Right ventricle myocardium superior (tissue), 1 donor: ENCODE data around the gene NFIC. TPM values are rescaled to one million over a fixed set of nuclear protein-coding genes. Genes with fewer than 3 reads are reported as not detected.

ENCODE experiments used
- ATAC-seq: fragments of 200-7000 bp; cut with Tn5 transposase; one replicate; pipeline ENCODE4 v1.9.1; 2020; ENCODE audit warnings: mild to moderate bottlenecking; ENCODE audit not compliant: poor library complexity
- DNase-seq: peaks from one replicate; pipeline ENCODE4 v3.0.0-alpha.2; 2020
- intact Hi-C: fragments of 100-400 bp; cut with DNase I; formaldehyde crosslinking; loops from one replicate; pipeline ENCODE4 v1.11.2; 2022
- total RNA-seq: library from RNA; stranded (reverse); fragmentation: NEBNext Ultra II Directional; extraction: Animal tissue kit (Norgen Biotek cat#: 25700); gene quantifications from one replicate; pipeline ENCODE4 v1.2.1, GENCODE V29; 2021
- donor health status: DM: no; HTN: yes; CAD: no; lungs with severe emphysema.

Gene NFIC
- total RNA-seq, 1 donor from 2014 or later: 153 TPM

GRCh38 chr19:3467437-3468198 lies 101.2 kb downstream of the NFIC start:
- intact Hi-C loops: no loop called here
- ATAC-seq (no peak), DNase-seq (no peak)

GRCh38 chr19:3468211-3468610 lies 101.8 kb downstream of the NFIC start:
- intact Hi-C loops: no loop called here
- ATAC-seq: no peak
- DNase-seq: no peak

- ATAC-seq (peak; percentile 7), DNase-seq (no peak)
- intact Hi-C loops: loop anchor here (5.0 kb wide), 2 partner anchors 143 to 168 kb away; no protein-coding TSS in a partner anchor
Observed at GRCh38 chr19:3469638-3470499, 103.5 kb downstream of the NFIC start.

GRCh38 chr19:3470500-3471128 lies 104.2 kb downstream of the NFIC start:
- intact Hi-C loops: loop anchor here (5.0 kb wide), 2 partner anchors 143 to 168 kb away; no protein-coding TSS in a partner anchor
- ATAC-seq (no peak), DNase-seq (no peak)

- no peak for DNase-seq
- intact Hi-C loops: loop anchor here (5.0 kb wide), 2 partner anchors 145 to 170 kb away; no protein-coding TSS in a partner anchor
- peak; percentile 69 for ATAC-seq
Observed at GRCh38 chr19:3471954-3472655, 105.7 kb downstream of the NFIC start.

GRCh38 chr19:3474010-3474409 lies 107.6 kb downstream of the NFIC start:
- intact Hi-C loops: loop anchor here (5.0 kb wide), 2 partner anchors 147 to 172 kb away; no protein-coding TSS in a partner anchor
- ATAC-seq (no peak), DNase-seq (no peak)

- DNase-seq: no peak
- no peak for ATAC-seq
- intact Hi-C loops: loop anchor here (5.0 kb wide), 2 partner anchors 147 to 172 kb away; no protein-coding TSS in a partner anchor
Observed at GRCh38 chr19:3474614-3475013, 108.2 kb downstream of the NFIC start.

- intact Hi-C loops: no loop called here
- ATAC-seq: no peak
- no peak for DNase-seq
Observed at GRCh38 chr19:3475449-3475848, 109.1 kb downstream of the NFIC start.

GRCh38 chr19:3476830-3477229 lies 110.4 kb downstream of the NFIC start:
- intact Hi-C loops: no loop called here
- DNase-seq (no peak), ATAC-seq (no peak)

GRCh38 chr19:3477506-3477905 lies 111.1 kb downstream of the NFIC start:
- DNase-seq (no peak), ATAC-seq (no peak)
- intact Hi-C loops: no loop called here

- DNase-seq (no peak), ATAC-seq (no peak)
- intact Hi-C loops: no loop called here
Observed at GRCh38 chr19:3477951-3478350, 111.6 kb downstream of the NFIC start.

GRCh38 chr19:3478409-3479176 lies 112.2 kb downstream of the NFIC start:
- no peak for ATAC-seq
- intact Hi-C loops: no loop called here
- DNase-seq: no peak

GRCh38 chr19:3479177-3479833 lies 112.9 kb downstream of the NFIC start:
- no peak for DNase-seq
- no peak for ATAC-seq
- intact Hi-C loops: no loop called here

GRCh38 chr19:3479834-3480215 lies 113.4 kb downstream of the NFIC start:
- ATAC-seq (no peak), DNase-seq (no peak)
- intact Hi-C loops: no loop called here

- ATAC-seq (no peak), DNase-seq (no peak)
- intact Hi-C loops: no loop called here
Observed at GRCh38 chr19:3480383-3481091, 114.2 kb downstream of the NFIC start, which contains the start of gene SMIM24. Gene SMIM24 (minus strand): TSS chr19:3480525. CDS start chr19:3480463, 62 bp downstream.

GRCh38 chr19:3481241-3482090 lies 115.1 kb downstream of the NFIC start:
- ATAC-seq (no peak), DNase-seq (no peak)
- intact Hi-C loops: no loop called here
